H1 (cell line): Measurements from ENCODE around the gene ADAMTS17. TPM values are rescaled to one million over a fixed set of nuclear protein-coding genes. Genes with fewer than 3 reads are reported as not detected.

Experiments used
- CTCF ChIA-PET: fragments of 300-600 bp; sonication (Branson Sonifier 250); formaldehyde crosslinking; loops from one replicate; lab custom pipeline; 2021; ENCODE audit not compliant: partially characterized antibody; lab: Charles Lee
- POLR2A ChIA-PET: fragments of 300-600 bp; sonication (Branson Sonifier 250); formaldehyde crosslinking; loops from one replicate; lab custom pipeline; 2021; ENCODE audit warnings: inconsistent platforms; ENCODE audit not compliant: partially characterized antibody; lab: Charles Lee
- DNase-seq, 2 experiments: peaks; one replicate each; pipeline versions ENCODE4 v3.0.0 to v3.0.0-alpha.2; 2010 to 2022; ENCODE audit warnings: low spot score in 2 of 2, low read depth in 1 of 2, mixed read lengths in 1 of 2
- FAIRE-seq: peaks from 2 replicates; lab custom pipeline; 2011; peaks lifted over from hg19 to GRCh38; lab: Jason Lieb, UNC
- H2AFZ ChIP-seq: 2 replicates; pipeline ENCODE4 v1.8.1; 2012; ENCODE audit warnings: low read length, inconsistent platforms
- H2AK5ac ChIP-seq: 2 replicates; pipeline ENCODE4 v1.6.1; 2013; ENCODE audit warnings: low read depth, low read length
- H2BK120ac ChIP-seq: replicated peaks from 2 replicates; pipeline ENCODE3; 2013; ENCODE audit warnings: low read depth, low read length, inconsistent platforms
- H2BK12ac ChIP-seq: 2 replicates; pipeline ENCODE4 v1.6.1; 2013; ENCODE audit warnings: low read depth, low read length
- H2BK15ac ChIP-seq: 2 replicates; pipeline ENCODE4 v1.6.1; 2013; ENCODE audit warnings: low read length
- H2BK20ac ChIP-seq: 2 replicates; pipeline ENCODE4 v1.6.1; 2013; ENCODE audit warnings: low read length
- H2BK5ac ChIP-seq: 2 replicates; pipeline ENCODE4 v1.6.1; 2013; ENCODE audit warnings: low read depth, low read length
- H3K14ac ChIP-seq: 2 replicates; pipeline ENCODE4 v1.6.1; 2013; ENCODE audit warnings: inconsistent platforms; ENCODE audit not compliant: insufficient read length
- H3K18ac ChIP-seq: 2 replicates; pipeline ENCODE4 v1.6.1; 2013; ENCODE audit warnings: low read length; ENCODE audit errors: extremely low read depth
- H3K23ac ChIP-seq: 2 replicates; pipeline ENCODE4 v1.6.1; 2013; ENCODE audit warnings: inconsistent platforms; ENCODE audit not compliant: insufficient read length
- H3K23me2 ChIP-seq: 2 replicates; pipeline ENCODE4 v1.6.1; 2013; ENCODE audit warnings: low read depth, low read length
- H3K27ac ChIP-seq: 2 replicates; pipeline ENCODE4 v1.6.1; 2011; ENCODE audit warnings: low read depth, low read length, inconsistent platforms
- H3K27me3 ChIP-seq, 4 experiments: replicated peaks in 1 of 4; 1 replicate in 1 of 4; 2 replicates in 3 of 4; pipeline versions ENCODE4 v1.6.1 to v1.8.1; 2011 to 2013; ENCODE audit warnings: low read length in 3 of 4, mild to moderate bottlenecking in 3 of 4, inconsistent platforms in 2 of 4, mixed read lengths in 2 of 4, moderate library complexity in 1 of 4; ENCODE audit not compliant: control insufficient read depth in 3 of 4, insufficient read depth in 3 of 4; ENCODE audit errors: extremely low read depth in 1 of 4
- H3K36me3 ChIP-seq, 4 experiments: 2 replicates each; pipeline versions ENCODE4 v1.6.1 to v1.8.1; 2011 to 2013; ENCODE audit warnings: mild to moderate bottlenecking in 4 of 4, low read length in 3 of 4, moderate library complexity in 2 of 4, control low read depth in 1 of 4, inconsistent platforms in 1 of 4; ENCODE audit not compliant: insufficient read depth in 4 of 4, control insufficient read depth in 2 of 4
- H3K4ac ChIP-seq: replicated peaks from 2 replicates; pipeline ENCODE3; 2013; ENCODE audit warnings: low read length, low read depth, mixed read lengths, inconsistent platforms; ENCODE audit not compliant: insufficient read length
- H3K4me1 ChIP-seq, 4 experiments: replicated peaks in 1 of 4; 1 replicate in 1 of 4; 2 replicates in 3 of 4; pipeline versions ENCODE4 v1.6.1 to v1.8.1; 2011 to 2013; ENCODE audit warnings: low read length in 3 of 4, inconsistent platforms in 2 of 4, mixed read lengths in 1 of 4; ENCODE audit not compliant: insufficient read depth in 4 of 4, control insufficient read depth in 3 of 4
- H3K4me2 ChIP-seq, 2 experiments: 2 replicates each; pipeline versions ENCODE4 v1.6.1 to v1.8.1; 2011 to 2013; ENCODE audit warnings: low read depth in 2 of 2, low read length in 2 of 2, control low read depth in 1 of 2, inconsistent platforms in 1 of 2, mild to moderate bottlenecking in 1 of 2; ENCODE audit not compliant: insufficient read depth in 1 of 2
- H3K4me3 ChIP-seq, 4 experiments: fragments of 200-600, 300-600 bp in 1 of 4; sonication (generic), shearing (Covaris generic), sonication (Bioruptor Twin) in 1 of 4; 2 replicates each; pipeline versions ENCODE4 v1.5.1 to v1.8.1; 2011 to 2016; ENCODE audit warnings: low read length in 4 of 4, low read depth in 3 of 4, control low read depth in 2 of 4, inconsistent platforms in 2 of 4, mild to moderate bottlenecking in 2 of 4, mixed read lengths in 1 of 4, moderate library complexity in 1 of 4; ENCODE audit not compliant: insufficient read depth in 2 of 4; ENCODE audit errors: extremely low read depth in 1 of 4
- H3K56ac ChIP-seq: replicated peaks from 2 replicates; pipeline ENCODE3; 2013; ENCODE audit warnings: low read depth, mild to moderate bottlenecking, mixed read lengths, low read length, inconsistent platforms; ENCODE audit not compliant: insufficient read length
- H3K79me1 ChIP-seq: 2 replicates; pipeline ENCODE4 v1.6.1; 2013; ENCODE audit warnings: low read depth, low read length, control low read depth
- H3K79me2 ChIP-seq, 2 experiments: 2 replicates each; pipeline versions ENCODE4 v1.6.1 to v1.8.1; 2012 to 2013; ENCODE audit warnings: low read length in 2 of 2, mild to moderate bottlenecking in 2 of 2, inconsistent platforms in 1 of 2; ENCODE audit not compliant: insufficient read depth in 2 of 2, control insufficient read depth in 1 of 2
- H3K9ac ChIP-seq, 4 experiments: replicated peaks in 1 of 4; 1 replicate in 1 of 4; 2 replicates in 3 of 4; pipeline versions ENCODE4 v1.6.1 to v1.8.1; 2011 to 2013; ENCODE audit warnings: low read depth in 3 of 4, low read length in 3 of 4, control low read depth in 2 of 4, mild to moderate bottlenecking in 2 of 4, moderate library complexity in 2 of 4, inconsistent platforms in 1 of 4; ENCODE audit errors: extremely low read depth in 1 of 4
- H3K9me3 ChIP-seq, 2 experiments: 2 replicates each; pipeline versions ENCODE4 v1.6.1 to v1.8.1; 2012 to 2013; ENCODE audit warnings: mild to moderate bottlenecking in 2 of 2, moderate library complexity in 2 of 2, control low read depth in 1 of 2, inconsistent platforms in 1 of 2, low read depth in 1 of 2, low read length in 1 of 2, mixed read lengths in 1 of 2; ENCODE audit not compliant: insufficient read depth in 2 of 2
- H4K20me1 ChIP-seq, 2 experiments: replicated peaks in 1 of 2; 2 replicates each; pipeline versions ENCODE3 to v1.8.1; 2011 to 2013; ENCODE audit warnings: inconsistent platforms in 2 of 2, low read length in 2 of 2, mild to moderate bottlenecking in 1 of 2; ENCODE audit not compliant: insufficient read depth in 2 of 2, control insufficient read depth in 1 of 2
- H4K5ac ChIP-seq: 2 replicates; pipeline ENCODE4 v1.6.1; 2013; ENCODE audit warnings: low read length, low read depth, mixed read lengths, inconsistent platforms; ENCODE audit not compliant: insufficient read length
- H4K8ac ChIP-seq: 2 replicates; pipeline ENCODE4 v1.8.0; 2013; ENCODE audit warnings: mild to moderate bottlenecking, moderate library complexity, low read length, inconsistent platforms; ENCODE audit not compliant: insufficient read depth; ENCODE audit errors: extremely low read depth
- H4K91ac ChIP-seq: replicated peaks from 2 replicates; pipeline ENCODE3; 2013; ENCODE audit warnings: low read length, mixed read lengths, inconsistent platforms; ENCODE audit not compliant: insufficient read length
- BACH1 ChIP-seq: IDR thresholded peaks from 2 replicates; pipeline ENCODE4 v1.6.1; 2012; ENCODE audit warnings: low read length, improper control_type of control experiment
- BCL11A ChIP-seq, 2 experiments: IDR thresholded peaks; one replicate each; pipeline ENCODE4 v1.6.1; 2011; ENCODE audit warnings: low read depth in 2 of 2, low read length in 2 of 2, mild to moderate bottlenecking in 2 of 2
- CBX5 ChIP-seq: fragments of 300-800, 300-1000 bp; sonication (generic); IDR thresholded peaks from 2 replicates; pipeline ENCODE4 v1.7.1; 2016; ENCODE audit warnings: antibody characterized with exemption, low read length, low read depth
- CHD2 ChIP-seq: IDR thresholded peaks from 2 replicates; pipeline ENCODE4 v1.6.1; 2012; ENCODE audit warnings: low read length, improper control_type of control experiment
- HDAC6 ChIP-seq: IDR thresholded peaks from one replicate; pipeline ENCODE4 v1.7.1; 2012; ENCODE audit warnings: low read depth, mild to moderate bottlenecking, inconsistent platforms, low read length, moderate library complexity
- NANOG ChIP-seq: IDR thresholded peaks from 2 replicates; pipeline ENCODE4 v1.6.1; 2011; ENCODE audit warnings: low read length, low read depth, mild to moderate bottlenecking, inconsistent platforms; ENCODE audit not compliant: insufficient read depth, poor library complexity, severe bottlenecking
- PHF8 ChIP-seq: fragments of 200-600 bp; sonication (generic); conservative IDR thresholded peaks from 2 replicates; pipeline ENCODE4 v1.7.1; 2012; ENCODE audit warnings: low read depth, mild to moderate bottlenecking, inconsistent platforms, low read length, moderate library complexity
- RBBP5 ChIP-seq: IDR thresholded peaks from 2 replicates; pipeline ENCODE4 v1.7.1; 2012; ENCODE audit warnings: low read depth, mild to moderate bottlenecking, inconsistent platforms, low read length, moderate library complexity, borderline replicate concordance
- SAP30 ChIP-seq: fragments of 300-600 bp; sonication (generic); IDR thresholded peaks from 2 replicates; pipeline ENCODE4 v1.7.1; 2012; ENCODE audit warnings: low read length, moderate library complexity, mild to moderate bottlenecking, inconsistent platforms; ENCODE audit not compliant: insufficient read depth, insufficient replicate concordance
- TAF1 ChIP-seq: IDR thresholded peaks from 2 replicates; pipeline ENCODE4 v1.6.1; 2011; ENCODE audit warnings: mild to moderate bottlenecking, low read depth, low read length
- WGBS, 2 experiments: shearing (Covaris generic) in 1 of 2; methylation state at CpG; one replicate each; pipeline versions ENCODE4 v1.1.6 to v1.1.7; 2013 to 2015; ENCODE audit warnings: low lambda C conversion rate in 2 of 2, mixed read lengths in 2 of 2, inconsistent platforms in 1 of 2, low coverage in 1 of 2, missing lambda C conversion rate in 1 of 2; ENCODE audit not compliant: insufficient replicate concordance in 2 of 2, insufficient coverage in 1 of 2, insufficient read length in 1 of 2; ENCODE audit errors: extremely low coverage in 1 of 2, missing lambda C conversion rate in 1 of 2; 5-methylcytosine and 5-hydroxymethylcytosine counted together
- polyA plus RNA-seq, 7 experiments: library from polyadenylated mRNA; depleted of rRNA in 3 of 7; stranded (reverse) in 5 of 7; unstranded in 2 of 7; fragments of >200 nt in 5 of 7; fragments of 200-250 nt in 2 of 7; gene quantifications; 1 replicate in 5 of 7; 2 replicates in 1 of 7; 4 replicates in 1 of 7; pipeline versions ENCODE4 v1.2.1 to v1.2.3, GENCODE V29; 2011 to 2013; ENCODE audit warnings: missing spikeins in 2 of 7, mixed read lengths in 2 of 7
- total RNA-seq: library from RNA; stranded (reverse); fragmentation: NEBNext Ultra II Directional; extraction: Animal tissue kit (Norgen Biotek cat#: 25700); gene quantifications from 2 replicates; pipeline ENCODE4 v1.2.1, GENCODE V29; 2021
- TF ChIP-seq, protein P1 (sequence below): IDR thresholded peaks from 2 replicates; pipeline ENCODE4 v1.6.1; 2011; ENCODE audit warnings: low read depth, mild to moderate bottlenecking, low read length; ENCODE audit not compliant: insufficient read depth
- TF ChIP-seq, protein P2 (sequence below): IDR thresholded peaks from 2 replicates; pipeline ENCODE4 v1.6.1; 2012; ENCODE audit warnings: inconsistent platforms

The ADAMTS17 gene
- total and polyA plus RNA-seq, 2 of the 8 experiments (the other 6 are each of a cell fraction or from before 2014, with no cell fraction given): 0.51 to 1.7 TPM

DNA sequence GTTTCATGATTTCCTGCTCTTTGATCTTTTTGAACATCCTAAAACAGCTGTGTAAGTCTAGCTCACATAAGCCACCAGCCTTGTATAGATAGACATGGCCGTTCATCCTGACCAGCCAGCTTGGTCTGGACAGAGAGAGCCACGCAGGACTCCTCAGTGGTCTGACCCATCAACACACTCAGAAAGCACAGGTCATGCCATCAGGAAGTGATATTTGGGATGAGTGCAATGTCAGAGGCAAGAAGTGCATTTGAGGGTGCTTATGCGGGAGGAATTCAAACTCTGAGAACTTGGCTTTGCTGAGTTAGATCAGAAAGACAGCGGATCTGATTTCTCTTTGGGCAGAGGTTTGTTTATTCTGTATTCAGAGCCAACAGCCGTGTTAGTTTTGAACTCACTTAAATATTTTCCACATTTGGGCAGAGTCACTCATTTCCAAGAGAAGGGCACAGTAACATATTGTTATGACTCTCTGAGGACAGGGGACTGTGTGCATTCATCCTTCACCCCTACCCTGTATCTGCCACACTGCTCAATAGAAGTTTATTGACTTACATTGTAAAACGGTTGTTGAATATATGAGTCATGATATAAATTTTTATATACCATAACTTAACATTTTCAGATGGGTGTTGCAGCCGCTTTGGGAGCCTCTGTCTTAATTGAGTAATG lies 383.2 kb downstream of the ADAMTS17 start:
- ChIA-PET CTCF (no interaction called here), POLR2A (no interaction called here)
- no peak overlapping the region for H3K18ac ChIP-seq
- H2BK120ac ChIP-seq: no peak overlapping the region
- no peak overlapping the region for H3K4me2 ChIP-seq
- H4K20me1 ChIP-seq: no peaks in the 10 kb centered on the region
- H3K27ac ChIP-seq: no peak overlapping the region
- no peaks in the 10 kb centered on the region; a peak in 1 of 4 replicates for H3K9me3 ChIP-seq
- H3K79me2 ChIP-seq: no peaks in the 10 kb centered on the region
- no peak overlapping the region for H3K4me3 ChIP-seq
- H2BK15ac ChIP-seq: no peak overlapping the region
- H3K27me3 ChIP-seq: peaks cover 0 to 2% (median 0%) of the 10 kb centered on the region in 4 experiments; a peak in 1 of 7 replicates
- H3K36me3 ChIP-seq: no peaks in the 10 kb centered on the region
- H4K8ac ChIP-seq: no peak overlapping the region
- no peak overlapping the region for H3K4ac ChIP-seq
- no peak overlapping the region for H4K91ac ChIP-seq
- H2AFZ ChIP-seq: no peak overlapping the region
- no peak overlapping the region for H2AK5ac ChIP-seq
- no peak overlapping the region for H3K23ac ChIP-seq
- H3K79me1 ChIP-seq: no peaks in the 10 kb centered on the region
- H2BK5ac ChIP-seq: no peak overlapping the region
- no peak overlapping the region for H2BK12ac ChIP-seq
- no peak overlapping the region for H3K14ac ChIP-seq
- WGBS, 2 experiments: 91% methylated on average over 7 of the region's 7 CpGs; no CpG with 5 or more reads in 1 of the 2 experiments
- no peak overlapping the region for H4K5ac ChIP-seq
- DNase-seq (peak in 1 of 2 experiments; percentile 28), FAIRE-seq (no peak)
- H3K23me2 ChIP-seq: no peaks in the 10 kb centered on the region
- no peak overlapping the region for H3K9ac ChIP-seq
- no peak overlapping the region for H3K56ac ChIP-seq
- peaks cover 0 to 3% (median 1%) of the 10 kb centered on the region in 4 experiments; a peak in 2 of 7 replicates for H3K4me1 ChIP-seq
- H2BK20ac ChIP-seq: no peak overlapping the region
- TF ChIP-seq PHF8 (no peak), CHD2 (no peak), BCL11A (IDR thresholded peaks at IDR 0.05; ENCODE audit: low read depth in 2 of 2, low read length in 2 of 2) (no peak), TAF1 (no peak), NANOG (no peak), HDAC6 (no peak), RBBP5 (no peak), SAP30 (no peak), BACH1 (no peak), CBX5 (no peak)
- TF ChIP-seq, protein P1, sequence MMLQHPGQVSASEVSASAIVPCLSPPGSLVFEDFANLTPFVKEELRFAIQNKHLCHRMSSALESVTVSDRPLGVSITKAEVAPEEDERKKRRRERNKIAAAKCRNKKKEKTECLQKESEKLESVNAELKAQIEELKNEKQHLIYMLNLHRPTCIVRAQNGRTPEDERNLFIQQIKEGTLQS: no peak
- TF ChIP-seq, protein P2, sequence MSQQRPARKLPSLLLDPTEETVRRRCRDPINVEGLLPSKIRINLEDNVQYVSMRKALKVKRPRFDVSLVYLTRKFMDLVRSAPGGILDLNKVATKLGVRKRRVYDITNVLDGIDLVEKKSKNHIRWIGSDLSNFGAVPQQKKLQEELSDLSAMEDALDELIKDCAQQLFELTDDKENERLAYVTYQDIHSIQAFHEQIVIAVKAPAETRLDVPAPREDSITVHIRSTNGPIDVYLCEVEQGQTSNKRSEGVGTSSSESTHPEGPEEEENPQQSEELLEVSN: no peak
